OCI-LY1 (cell line): ENCODE data around the gene OR5H1.

Source experiments
- H2AFZ ChIP-seq: fragments of 200-600 bp; sonication (generic), shearing (Covaris generic); 2 replicates; pipeline ENCODE4 v1.6.0; 2014; ENCODE audit warnings: antibody characterized with exemption, mild to moderate bottlenecking, low read length
- H3F3A ChIP-seq: fragments of 200-600 bp; sonication (generic), shearing (Covaris generic); 2 replicates; pipeline ENCODE4 v1.6.0; 2014; ENCODE audit warnings: mild to moderate bottlenecking, antibody characterized with exemption, low read length, moderate library complexity; ENCODE audit not compliant: insufficient read depth
- H3K27ac ChIP-seq: fragments of 200-600 bp; sonication (generic); 2 replicates; pipeline ENCODE4 v1.5.1; 2014; ENCODE audit warnings: low read length, mixed run types, mild to moderate bottlenecking, low read depth; ENCODE audit not compliant: poor library complexity, severe bottlenecking
- H3K27me3 ChIP-seq: fragments of 200-600 bp; sonication (generic); 2 replicates; pipeline ENCODE4 v1.6.0; 2014; ENCODE audit warnings: antibody characterized with exemption, mild to moderate bottlenecking, low read length, moderate library complexity; ENCODE audit not compliant: insufficient read depth
- H3K36me3 ChIP-seq: fragments of 200-600 bp; sonication (generic); 2 replicates; pipeline ENCODE4 v1.6.1; 2014; ENCODE audit warnings: mild to moderate bottlenecking, antibody characterized with exemption, low read length, moderate library complexity, mixed read lengths; ENCODE audit not compliant: insufficient read depth
- H3K4me1 ChIP-seq: fragments of 200-600 bp; sonication (generic); 2 replicates; pipeline ENCODE4 v1.5.1; 2014; ENCODE audit warnings: mild to moderate bottlenecking, low read length, moderate library complexity; ENCODE audit not compliant: insufficient read depth, severe bottlenecking
- H3K4me2 ChIP-seq: fragments of 200-600 bp; sonication (generic), shearing (Covaris generic); 2 replicates; pipeline ENCODE4 v1.6.1; 2014; ENCODE audit warnings: low read length
- H3K4me3 ChIP-seq: fragments of 200-600 bp; sonication (generic); 2 replicates; pipeline ENCODE4 v1.5.1; 2014; ENCODE audit warnings: low read length, low read depth, mild to moderate bottlenecking, mixed read lengths; ENCODE audit not compliant: poor library complexity, severe bottlenecking
- H3K79me2 ChIP-seq: fragments of 200-600 bp; shearing (Covaris generic); 2 replicates; pipeline ENCODE4 v1.6.1; 2016; ENCODE audit warnings: mixed run types, low read length, mixed read lengths; ENCODE audit not compliant: insufficient read depth
- H3K9ac ChIP-seq: fragments of 200-600 bp; sonication (generic), shearing (Covaris generic); 2 replicates; pipeline ENCODE4 v1.6.1; 2014; ENCODE audit warnings: mild to moderate bottlenecking, low read length, mixed read lengths
- H3K9me2 ChIP-seq: fragments of 200-600 bp; sonication (generic), shearing (Covaris generic); 2 replicates; pipeline ENCODE4 v1.6.1; 2014; ENCODE audit warnings: low read depth, mild to moderate bottlenecking, low read length, mixed read lengths
- H3K9me3 ChIP-seq: fragments of 200-600 bp; shearing (Covaris generic); 2 replicates; pipeline ENCODE4 v1.6.1; 2014; ENCODE audit warnings: low read length, mixed read lengths
- H4K20me1 ChIP-seq: fragments of 200-600 bp; sonication (generic), shearing (Covaris generic); 2 replicates; pipeline ENCODE4 v1.6.0; 2016; ENCODE audit warnings: mild to moderate bottlenecking, low read length; ENCODE audit not compliant: insufficient read depth
- EZH2 ChIP-seq: fragments of 200-600 bp; sonication (generic), shearing (Covaris generic); IDR thresholded peaks from 2 replicates; pipeline ENCODE4 v1.8.0; 2017; ENCODE audit warnings: borderline replicate concordance, mixed run types, mild to moderate bottlenecking, antibody characterized with exemption, low read length, moderate library complexity, mixed read lengths
- TF ChIP-seq, protein P1 (sequence below): fragments of 200-600 bp; sonication (generic), shearing (Covaris generic); IDR thresholded peaks from 2 replicates; pipeline ENCODE4 v1.5.1; 2017; ENCODE audit warnings: mild to moderate bottlenecking, antibody characterized with exemption, low read length, moderate library complexity, mixed read lengths

Gene OR5H1

DNA sequence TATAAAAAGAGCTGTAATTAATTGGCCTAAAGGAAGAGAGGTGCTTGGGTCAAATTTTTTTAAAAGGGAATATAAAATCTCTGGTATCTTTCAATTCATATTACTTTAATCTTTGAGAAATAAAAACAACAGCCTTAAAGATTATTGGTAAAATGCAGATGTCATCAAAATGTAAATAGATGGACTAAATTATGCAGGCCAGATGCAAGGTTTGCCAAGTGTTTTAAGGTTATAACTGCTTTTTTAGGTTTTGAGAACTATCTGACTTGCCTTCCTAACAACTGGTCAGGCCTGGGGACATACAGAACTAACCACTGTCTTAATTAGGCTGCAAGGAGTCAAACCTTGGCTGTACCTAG, 20.0 kb upstream of the OR5H1 start:
- Histone ChIP-seq H3K4me3 (no peak overlapping the region), H3K9me3 (no peaks in the 10 kb centered on the region), H3K27me3 (no peaks in the 10 kb centered on the region), H3K9me2 (no peaks in the 10 kb centered on the region), H3F3A (no peaks in the 10 kb centered on the region), H2AFZ (no peak overlapping the region), H3K79me2 (no peaks in the 10 kb centered on the region), H3K9ac (no peak overlapping the region), H4K20me1 (no peaks in the 10 kb centered on the region), H3K4me1 (no peaks in the 10 kb centered on the region), H3K27ac (no peak overlapping the region), H3K36me3 (no peaks in the 10 kb centered on the region), H3K4me2 (no peak overlapping the region)
- TF ChIP-seq, protein P1, sequence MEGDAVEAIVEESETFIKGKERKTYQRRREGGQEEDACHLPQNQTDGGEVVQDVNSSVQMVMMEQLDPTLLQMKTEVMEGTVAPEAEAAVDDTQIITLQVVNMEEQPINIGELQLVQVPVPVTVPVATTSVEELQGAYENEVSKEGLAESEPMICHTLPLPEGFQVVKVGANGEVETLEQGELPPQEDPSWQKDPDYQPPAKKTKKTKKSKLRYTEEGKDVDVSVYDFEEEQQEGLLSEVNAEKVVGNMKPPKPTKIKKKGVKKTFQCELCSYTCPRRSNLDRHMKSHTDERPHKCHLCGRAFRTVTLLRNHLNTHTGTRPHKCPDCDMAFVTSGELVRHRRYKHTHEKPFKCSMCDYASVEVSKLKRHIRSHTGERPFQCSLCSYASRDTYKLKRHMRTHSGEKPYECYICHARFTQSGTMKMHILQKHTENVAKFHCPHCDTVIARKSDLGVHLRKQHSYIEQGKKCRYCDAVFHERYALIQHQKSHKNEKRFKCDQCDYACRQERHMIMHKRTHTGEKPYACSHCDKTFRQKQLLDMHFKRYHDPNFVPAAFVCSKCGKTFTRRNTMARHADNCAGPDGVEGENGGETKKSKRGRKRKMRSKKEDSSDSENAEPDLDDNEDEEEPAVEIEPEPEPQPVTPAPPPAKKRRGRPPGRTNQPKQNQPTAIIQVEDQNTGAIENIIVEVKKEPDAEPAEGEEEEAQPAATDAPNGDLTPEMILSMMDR = no peak
- no peak for TF ChIP-seq EZH2

DNA sequence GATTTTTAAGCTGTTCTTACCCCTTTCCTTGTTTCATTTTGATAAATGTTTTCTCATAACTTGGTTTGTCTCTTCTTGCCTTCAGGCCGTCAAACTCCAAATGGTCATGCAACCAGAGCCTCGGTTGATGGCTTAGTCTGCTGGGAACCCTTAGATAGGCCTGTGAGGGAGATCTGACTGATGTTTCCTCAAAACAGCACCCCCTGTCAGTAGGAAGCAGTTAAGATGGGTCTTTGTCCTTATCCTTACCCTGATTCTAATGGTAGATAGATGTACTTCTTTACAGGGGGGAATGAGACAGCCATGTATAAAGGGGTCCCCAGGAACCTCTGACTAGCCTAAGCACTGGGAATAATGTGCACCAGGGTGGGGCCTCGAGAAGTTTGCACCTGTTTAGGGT, 16.3 kb upstream of the OR5H1 start:
- H3K79me2 ChIP-seq = no peaks in the 10 kb centered on the region
- H3K4me2 ChIP-seq = no peak overlapping the region
- H4K20me1 ChIP-seq = no peaks in the 10 kb centered on the region
- no peaks in the 10 kb centered on the region for H3K9me2 ChIP-seq
- no peaks in the 10 kb centered on the region for H3K36me3 ChIP-seq
- TF ChIP-seq, protein P1 = no peak
- TF ChIP-seq EZH2 = no peak
- H3K4me3 ChIP-seq = no peak overlapping the region
- H3K9me3 ChIP-seq = no peaks in the 10 kb centered on the region
- H2AFZ ChIP-seq = no peak overlapping the region
- H3F3A ChIP-seq = no peaks in the 10 kb centered on the region
- H3K27ac ChIP-seq = no peak overlapping the region
- no peaks in the 10 kb centered on the region for H3K27me3 ChIP-seq
- no peaks in the 10 kb centered on the region for H3K4me1 ChIP-seq
- no peak overlapping the region for H3K9ac ChIP-seq

GRCh38 chr3:98115717-98116116, 14.8 kb upstream of the OR5H1 start:
- Histone ChIP-seq H3K79me2 (no peaks in the 10 kb centered on the region), H3K27me3 (no peaks in the 10 kb centered on the region), H3K9me3 (no peaks in the 10 kb centered on the region), H3K4me2 (no peak overlapping the region), H3K9me2 (no peaks in the 10 kb centered on the region), H2AFZ (no peak overlapping the region), H3K4me3 (no peak overlapping the region), H3K4me1 (no peaks in the 10 kb centered on the region), H3K36me3 (no peaks in the 10 kb centered on the region), H3K9ac (no peak overlapping the region), H3F3A (no peaks in the 10 kb centered on the region), H3K27ac (no peak overlapping the region), H4K20me1 (no peaks in the 10 kb centered on the region)
- no peak for TF ChIP-seq EZH2
- TF ChIP-seq, protein P1 = no peak
